ENCODE results near the gene OR2J2. TPM values are rescaled to one million over a fixed set of nuclear protein-coding genes. Genes with fewer than 3 reads are reported as not detected.
"Not testable (repeated sequence)": the region's sequence is repeated elsewhere in the genome, so short reads cannot be mapped to it uniquely, and the experiment has no call there.

The OR2J2 gene
- total RNA-seq, 1 donor from 2014 or later, result not detected

- no peak overlapping the region for H3K4me3 Mint-ChIP-seq (ENCODE audit: unreplicated experiment)
- H3K4me1 Mint-ChIP-seq (ENCODE audit: low read depth, unreplicated experiment), result no peaks in the 10 kb centered on the region
- Histone ChIP-seq H3K36me3 (ENCODE audit: insufficient read depth, low read length) (no peaks in the 10 kb centered on the region), H3K4me2 (ENCODE audit: low read length) (no peak overlapping the region), H3K27ac (ENCODE audit: low read depth, low read length) (no peak overlapping the region), H4K20me1 (ENCODE audit: insufficient read depth, low read length) (no peaks in the 10 kb centered on the region), H3K27me3 (ENCODE audit: insufficient read depth, low read length) (no peaks in the 10 kb centered on the region), H3K79me2 (ENCODE audit: insufficient read depth, low read length) (no peaks in the 10 kb centered on the region), H3K9me3 (ENCODE audit: insufficient read depth, low read depth, low read length) (no peaks in the 10 kb centered on the region), H2AFZ (ENCODE audit: low read depth, low read length) (no peak overlapping the region), H3K9ac (ENCODE audit: low read length) (no peak overlapping the region), H3K4me1 (ENCODE audit: insufficient read depth, low read length) (no peaks in the 10 kb centered on the region), H3K4me3 (ENCODE audit: insufficient read depth, low read depth, low read length) (no peak overlapping the region)
- no peak overlapping the region for H3K27ac Mint-ChIP-seq (ENCODE audit: unreplicated experiment)
- DNase-seq (ENCODE audit: low read depth) (no peak), FAIRE-seq (no peak)
- H3K27me3 Mint-ChIP-seq (ENCODE audit: low read depth, unreplicated experiment), result peaks cover 5% of the 10 kb centered on the region
- TF ChIP-seq EZH2 (IDR thresholded peaks at IDR 0.05; ENCODE audit: insufficient read depth, low read length) (no peak), CTCF (IDR thresholded peaks at IDR 0.05; ENCODE audit: insufficient read depth, low read depth, low read length) (no peak)
- no peaks in the 10 kb centered on the region for H3K36me3 Mint-ChIP-seq (ENCODE audit: low read depth, unreplicated experiment)
- H3K9me3 Mint-ChIP-seq (ENCODE audit: unreplicated experiment), result no peaks in the 10 kb centered on the region
Measured at GRCh38 chr6:29216528-29216927, 45.8 kb downstream of the OR2J2 start.

- H3K4me2 ChIP-seq (ENCODE audit: low read length); H3K4me3 ChIP-seq (ENCODE audit: insufficient read depth, low read depth, low read length); FAIRE-seq: not testable (repeated sequence)
Measured at GRCh38 chr6:29217242-29217641, 46.5 kb downstream of the OR2J2 start.

GRCh38 chr6:29218056-29218455 lies 47.3 kb downstream of the OR2J2 start:
- not testable (repeated sequence) for H3K27ac ChIP-seq (ENCODE audit: low read depth, low read length); H3K27ac Mint-ChIP-seq (ENCODE audit: unreplicated experiment); H3K4me2 ChIP-seq (ENCODE audit: low read length); H3K36me3 Mint-ChIP-seq (ENCODE audit: low read depth, unreplicated experiment); H3K4me3 ChIP-seq (ENCODE audit: insufficient read depth, low read depth, low read length); H3K9me3 ChIP-seq (ENCODE audit: insufficient read depth, low read depth, low read length); DNase-seq (ENCODE audit: low read depth); H3K36me3 ChIP-seq (ENCODE audit: insufficient read depth, low read length); H3K4me1 Mint-ChIP-seq (ENCODE audit: low read depth, unreplicated experiment); H3K27me3 ChIP-seq (ENCODE audit: insufficient read depth, low read length); H3K9me3 Mint-ChIP-seq (ENCODE audit: unreplicated experiment); H3K4me1 ChIP-seq (ENCODE audit: insufficient read depth, low read length); H3K9ac ChIP-seq (ENCODE audit: low read length); H3K4me3 Mint-ChIP-seq (ENCODE audit: unreplicated experiment); FAIRE-seq; H4K20me1 ChIP-seq (ENCODE audit: insufficient read depth, low read length); H2AFZ ChIP-seq (ENCODE audit: low read depth, low read length); H3K79me2 ChIP-seq (ENCODE audit: insufficient read depth, low read length); H3K27me3 Mint-ChIP-seq (ENCODE audit: low read depth, unreplicated experiment)

More at GRCh38 chr6:29217242-29217641, 46.5 kb downstream of the OR2J2 start:
- H3K27me3 ChIP-seq (ENCODE audit: insufficient read depth, low read length); H3K9ac ChIP-seq (ENCODE audit: low read length); H3K9me3 Mint-ChIP-seq (ENCODE audit: unreplicated experiment); H2AFZ ChIP-seq (ENCODE audit: low read depth, low read length); H3K36me3 ChIP-seq (ENCODE audit: insufficient read depth, low read length); H3K4me1 ChIP-seq (ENCODE audit: insufficient read depth, low read length); H3K4me3 Mint-ChIP-seq (ENCODE audit: unreplicated experiment); H3K27ac ChIP-seq (ENCODE audit: low read depth, low read length); H3K36me3 Mint-ChIP-seq (ENCODE audit: low read depth, unreplicated experiment); H4K20me1 ChIP-seq (ENCODE audit: insufficient read depth, low read length); H3K27ac Mint-ChIP-seq (ENCODE audit: unreplicated experiment); H3K79me2 ChIP-seq (ENCODE audit: insufficient read depth, low read length); H3K9me3 ChIP-seq (ENCODE audit: insufficient read depth, low read depth, low read length); H3K27me3 Mint-ChIP-seq (ENCODE audit: low read depth, unreplicated experiment); H3K4me1 Mint-ChIP-seq (ENCODE audit: low read depth, unreplicated experiment); DNase-seq (ENCODE audit: low read depth): not testable (repeated sequence)

Other genes with a start within 250 kb of the OR2J2 start
- 50.8 and 54.5 TPM in 2 replicates for gene TRIM27, start 246.9 kb upstream of the OR2J2 start, total RNA-seq
- gene ZNF311, start 165.6 kb upstream of the OR2J2 start, total RNA-seq, result 1.2 and 1.7 TPM in 2 replicates
- gene OR2W1, start 125.7 kb upstream of the OR2J2 start, total RNA-seq, result not detected in 2 replicates
- gene OR2B3, start 83.6 kb upstream of the OR2J2 start, total RNA-seq, result not detected in 2 replicates
- gene OR2J1, start 71.4 kb upstream of the OR2J2 start, total RNA-seq, result not detected in 2 replicates
- not detected in 2 replicates for gene OR2J3, start 62.8 kb upstream of the OR2J2 start, total RNA-seq
- not detected in 2 replicates for gene OR14J1, start 130.8 kb downstream of the OR2J2 start, total RNA-seq
- gene OR5V1, start 198.0 kb downstream of the OR2J2 start, total RNA-seq, result not detected in 2 replicates
- gene OR12D3, start 204.4 kb downstream of the OR2J2 start, total RNA-seq, result not detected in 2 replicates
- gene OR12D2, start 224.7 kb downstream of the OR2J2 start, total RNA-seq, result not detected in 2 replicates
- not detected in 2 replicates for gene OR12D1, start 244.0 kb downstream of the OR2J2 start, total RNA-seq

Data from astrocyte (in vitro differentiated cells and primary cell).